Fibroblast of upper back skin (primary cell): ENCODE data around the gene PRKAG1.
A peak's percentile ranks its signal among the peaks of the same experiment; 100 is the strongest.

ENCODE experiments used
- DNase-seq: peaks from one replicate; pipeline ENCODE4 v3.0.0-alpha.2; 2013

Gene PRKAG1

GRCh38 chr12:49049566-49050224, 31.1 kb upstream of the PRKAG1 start:
- peak; percentile 43 for DNase-seq

- no peak for DNase-seq
These were observed 30.4 kb upstream of the PRKAG1 start for GRCh38 chr12:49048953-49049352.

- DNase-seq = no peak
These were observed 27.7 kb upstream of the PRKAG1 start for GRCh38 chr12:49046129-49046895.

- DNase-seq = no peak
These were observed 26.1 kb upstream of the PRKAG1 start for GRCh38 chr12:49044660-49045059.

GRCh38 chr12:49043856-49044258, 25.3 kb upstream of the PRKAG1 start:
- DNase-seq = peak; percentile 40

- no peak for DNase-seq
These were observed 24.7 kb upstream of the PRKAG1 start for GRCh38 chr12:49043241-49043640.

GRCh38 chr12:49041881-49042484, 23.4 kb upstream of the PRKAG1 start:
- no peak for DNase-seq

GRCh38 chr12:49041036-49041880, 22.7 kb upstream of the PRKAG1 start:
- no peak for DNase-seq

GRCh38 chr12:49040364-49040855, 21.8 kb upstream of the PRKAG1 start:
- DNase-seq = no peak

- no peak for DNase-seq
These were observed 21.1 kb upstream of the PRKAG1 start for GRCh38 chr12:49039421-49040363.

GRCh38 chr12:49038291-49038955, 19.8 kb upstream of the PRKAG1 start:
- no peak for DNase-seq

- no peak for DNase-seq
These were observed 19.3 kb upstream of the PRKAG1 start for GRCh38 chr12:49037947-49038237.

GRCh38 chr12:49037111-49037946, 18.8 kb upstream of the PRKAG1 start:
- DNase-seq = no peak

GRCh38 chr12:49036029-49036428, 17.5 kb upstream of the PRKAG1 start:
- DNase-seq = no peak

GRCh38 chr12:49034286-49034622, 15.7 kb upstream of the PRKAG1 start:
- no peak for DNase-seq

GRCh38 chr12:49033611-49034285, 15.2 kb upstream of the PRKAG1 start:
- no peak for DNase-seq

- DNase-seq = no peak
These were observed 14.3 kb upstream of the PRKAG1 start for GRCh38 chr12:49032679-49033447.

GRCh38 chr12:49032276-49032675, 13.7 kb upstream of the PRKAG1 start:
- DNase-seq = no peak

GRCh38 chr12:49031573-49032161, 13.1 kb upstream of the PRKAG1 start:
- no peak for DNase-seq
